ENCODE results near the gene DMKN. TPM values are rescaled to one million over a fixed set of nuclear protein-coding genes. Genes with fewer than 3 reads are reported as not detected.

DMKN gene
- total RNA-seq, 1 donor from 2014 or later: 161 TPM

DNA sequence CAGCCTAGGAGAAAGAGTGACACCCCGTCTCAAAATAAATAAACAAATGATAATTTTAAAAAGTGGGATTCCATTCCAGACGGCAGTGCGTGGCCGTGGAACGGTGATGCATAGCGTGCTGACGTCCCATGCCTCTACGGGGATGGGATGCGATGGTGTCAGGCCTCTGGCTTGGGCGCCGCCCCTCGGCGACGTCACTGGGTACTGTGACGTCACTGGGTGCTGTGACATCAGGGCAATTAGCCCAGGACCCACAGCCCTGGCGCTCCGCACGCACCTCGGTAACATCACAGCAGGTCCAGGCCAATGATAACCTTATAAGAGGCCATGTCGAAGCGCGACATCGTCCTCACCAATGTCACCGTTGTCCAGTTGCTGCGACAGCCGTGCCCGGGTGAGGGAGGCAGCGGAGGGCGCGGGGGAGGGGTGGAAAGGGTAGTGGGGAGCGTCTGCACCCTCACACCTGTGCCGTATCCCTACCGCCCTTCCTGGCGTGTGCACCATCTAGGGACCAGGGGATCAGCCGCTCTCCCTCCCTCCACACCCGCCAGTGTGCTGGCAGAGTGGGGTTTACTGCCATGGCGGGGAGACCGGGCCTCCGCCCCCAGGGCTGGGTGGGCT is 19.9 kb upstream of the DMKN start, which contains the start of gene GAPDHS:
GAPDHS (plus strand) TSS at position 256 of the 621 bp plus-strand sequence; CDS start at position 328, 72 bp downstream.
- H3K27ac Mint-ChIP-seq: no peak within 1 kb of the TSS
- DNase-seq (ENCODE audit: low spot score in 2 of 2, unreplicated experiment in 2 of 2): no peak
- no peaks in the 10 kb centered on the region for H3K4me1 Mint-ChIP-seq
- H3K4me3 Mint-ChIP-seq: no peak within 1 kb of the TSS
- TF ChIP-seq, protein P1, sequence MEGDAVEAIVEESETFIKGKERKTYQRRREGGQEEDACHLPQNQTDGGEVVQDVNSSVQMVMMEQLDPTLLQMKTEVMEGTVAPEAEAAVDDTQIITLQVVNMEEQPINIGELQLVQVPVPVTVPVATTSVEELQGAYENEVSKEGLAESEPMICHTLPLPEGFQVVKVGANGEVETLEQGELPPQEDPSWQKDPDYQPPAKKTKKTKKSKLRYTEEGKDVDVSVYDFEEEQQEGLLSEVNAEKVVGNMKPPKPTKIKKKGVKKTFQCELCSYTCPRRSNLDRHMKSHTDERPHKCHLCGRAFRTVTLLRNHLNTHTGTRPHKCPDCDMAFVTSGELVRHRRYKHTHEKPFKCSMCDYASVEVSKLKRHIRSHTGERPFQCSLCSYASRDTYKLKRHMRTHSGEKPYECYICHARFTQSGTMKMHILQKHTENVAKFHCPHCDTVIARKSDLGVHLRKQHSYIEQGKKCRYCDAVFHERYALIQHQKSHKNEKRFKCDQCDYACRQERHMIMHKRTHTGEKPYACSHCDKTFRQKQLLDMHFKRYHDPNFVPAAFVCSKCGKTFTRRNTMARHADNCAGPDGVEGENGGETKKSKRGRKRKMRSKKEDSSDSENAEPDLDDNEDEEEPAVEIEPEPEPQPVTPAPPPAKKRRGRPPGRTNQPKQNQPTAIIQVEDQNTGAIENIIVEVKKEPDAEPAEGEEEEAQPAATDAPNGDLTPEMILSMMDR (IDR thresholded peaks at IDR 0.05; ENCODE audit: unreplicated experiment): no peak
- peaks cover 18% of the 10 kb centered on the region for H3K27me3 Mint-ChIP-seq (ENCODE audit: low read depth)
- no peaks in the 10 kb centered on the region for H3K36me3 Mint-ChIP-seq
- no peaks in the 10 kb centered on the region for H3K9me3 Mint-ChIP-seq

DNA sequence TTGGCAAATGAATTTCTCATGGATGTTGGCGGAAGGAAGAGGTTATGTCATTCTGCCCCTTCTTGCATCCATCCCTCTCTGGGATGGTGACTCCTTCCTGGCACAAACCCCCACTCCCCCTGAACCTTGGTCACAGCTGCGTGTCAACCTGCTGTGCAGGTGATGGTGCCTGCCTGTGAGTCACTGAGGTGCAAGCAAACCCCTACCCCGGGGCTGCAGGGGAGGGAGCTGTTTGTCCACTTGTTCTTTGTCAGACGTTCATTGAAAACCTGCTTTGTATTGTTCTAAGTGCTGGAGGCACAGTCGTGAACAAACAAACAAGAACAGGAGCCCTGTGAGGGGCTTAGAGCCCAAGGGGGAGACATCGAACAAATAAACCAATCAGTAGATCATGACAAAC is 17.8 kb upstream of the DMKN start:
- Mint-ChIP-seq H3K27ac (no peak overlapping the region), H3K36me3 (no peaks in the 10 kb centered on the region), H3K4me1 (no peaks in the 10 kb centered on the region), H3K27me3 (ENCODE audit: low read depth) (peaks cover 27% of the 10 kb centered on the region), H3K9me3 (no peaks in the 10 kb centered on the region), H3K4me3 (no peak overlapping the region)
- DNase-seq (ENCODE audit: low spot score in 2 of 2, unreplicated experiment in 2 of 2): no peak
- TF ChIP-seq, protein P1 (IDR thresholded peaks at IDR 0.05; ENCODE audit: unreplicated experiment): no peak

DNA sequence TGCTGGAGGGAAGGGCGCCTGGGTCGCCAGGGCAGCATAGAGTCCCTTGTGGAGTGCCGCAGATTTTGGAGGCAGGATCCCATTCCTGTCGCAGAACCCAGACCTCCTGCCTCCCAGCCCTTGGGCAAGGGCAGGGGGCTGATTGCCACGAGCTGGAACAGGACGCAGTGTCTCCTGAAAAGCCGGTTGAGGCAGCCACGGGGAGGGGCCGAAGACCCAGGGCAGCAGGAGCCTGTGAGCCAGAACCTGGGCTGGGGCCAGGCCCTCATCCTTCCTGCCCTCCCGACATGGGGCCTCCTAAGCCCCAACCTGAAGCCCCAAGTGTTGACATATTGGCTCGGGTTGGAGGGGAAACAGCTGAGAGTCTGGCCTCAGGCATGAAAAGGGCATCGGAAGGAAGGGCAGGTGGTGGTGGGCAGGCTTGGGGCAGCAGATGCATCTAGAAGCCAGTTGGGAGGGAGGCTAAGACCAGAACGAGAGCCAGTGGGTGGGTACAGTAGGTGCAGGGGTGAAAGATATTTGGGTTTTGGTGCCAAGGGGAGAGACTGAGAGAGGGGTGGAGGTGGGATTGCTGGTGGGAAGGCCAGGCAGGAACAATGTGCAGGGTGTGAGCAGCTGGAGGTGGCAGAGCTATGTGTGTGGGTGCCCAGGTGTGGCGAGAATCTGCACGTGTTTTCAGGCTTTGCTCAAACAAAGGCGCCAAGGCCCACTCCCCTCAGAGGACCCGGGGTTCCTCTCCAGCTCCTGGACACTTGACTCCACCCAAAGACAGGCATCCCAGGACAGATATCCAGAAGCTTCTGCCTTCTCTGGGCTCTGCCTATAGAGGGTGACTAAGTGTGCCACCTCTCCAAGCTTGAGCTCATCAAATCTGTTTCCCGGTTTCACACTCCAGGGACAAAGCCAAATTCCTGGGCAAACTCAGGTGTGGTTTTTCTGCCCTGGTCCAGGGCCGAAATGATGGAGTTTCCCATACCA is 16.1 kb upstream of the DMKN start:
- Mint-ChIP-seq H3K36me3 (no peaks in the 10 kb centered on the region), H3K4me1 (no peaks in the 10 kb centered on the region), H3K4me3 (no peak overlapping the region), H3K27me3 (ENCODE audit: low read depth) (peaks cover 38% of the 10 kb centered on the region), H3K9me3 (no peaks in the 10 kb centered on the region), H3K27ac (no peak overlapping the region)
- TF ChIP-seq, protein P1 (IDR thresholded peaks at IDR 0.05; ENCODE audit: unreplicated experiment): no peak
- no peak for DNase-seq (ENCODE audit: low spot score in 2 of 2, unreplicated experiment in 2 of 2)

DNA sequence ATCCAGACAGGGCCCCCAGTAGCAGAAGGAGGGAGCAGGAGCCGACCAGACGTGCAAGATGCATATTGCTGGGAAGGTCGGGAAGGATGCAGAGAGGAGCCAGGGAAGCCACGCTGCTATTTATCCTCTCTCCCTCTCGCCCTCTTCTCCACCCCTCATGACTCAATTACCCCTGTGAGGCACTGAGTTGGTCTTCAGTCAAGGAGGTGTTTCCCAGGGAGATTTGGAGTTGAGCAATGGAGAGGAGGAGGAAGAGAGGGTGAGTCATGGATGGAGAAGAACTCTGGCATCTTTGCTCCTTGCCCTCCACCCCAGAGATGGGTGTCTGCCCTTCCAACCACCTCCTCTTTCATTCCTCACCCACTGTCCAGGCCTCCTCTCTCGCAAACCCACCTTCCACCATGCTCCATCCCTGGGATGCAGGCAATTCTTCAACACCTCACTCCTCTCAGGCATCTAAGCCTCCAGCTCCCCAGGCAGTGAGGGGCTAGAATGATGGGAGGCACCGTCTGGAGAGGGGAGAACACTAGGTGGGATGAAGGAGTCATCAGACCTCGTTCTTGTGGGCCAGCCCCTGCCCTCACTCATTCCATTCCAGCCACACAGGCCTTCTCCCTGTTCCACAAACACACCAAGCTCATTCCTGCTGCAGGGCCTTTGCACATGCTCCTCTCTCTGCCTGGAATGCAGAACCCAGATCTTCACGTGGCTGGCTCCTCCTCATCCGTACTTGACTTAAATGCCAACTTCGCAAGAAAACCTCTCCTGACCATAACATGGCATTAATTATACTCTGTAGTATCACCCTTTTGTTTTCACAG is 15.0 kb upstream of the DMKN start, which contains the start of gene SBSN:
SBSN (minus strand) TSS at position 94 of the 821 bp plus-strand sequence; CDS start at position 64, 30 bp downstream.
- Mint-ChIP-seq H3K4me3 (no peak within 1 kb of the TSS), H3K36me3 (no peaks in the 10 kb centered on the region), H3K27ac (no peak within 1 kb of the TSS), H3K27me3 (ENCODE audit: low read depth) (peaks cover 47% of the 10 kb centered on the region), H3K4me1 (no peaks in the 10 kb centered on the region), H3K9me3 (no peaks in the 10 kb centered on the region)
- DNase-seq (ENCODE audit: low spot score in 2 of 2, unreplicated experiment in 2 of 2): no peak
- TF ChIP-seq, protein P1 (IDR thresholded peaks at IDR 0.05; ENCODE audit: unreplicated experiment): no peak

DNA sequence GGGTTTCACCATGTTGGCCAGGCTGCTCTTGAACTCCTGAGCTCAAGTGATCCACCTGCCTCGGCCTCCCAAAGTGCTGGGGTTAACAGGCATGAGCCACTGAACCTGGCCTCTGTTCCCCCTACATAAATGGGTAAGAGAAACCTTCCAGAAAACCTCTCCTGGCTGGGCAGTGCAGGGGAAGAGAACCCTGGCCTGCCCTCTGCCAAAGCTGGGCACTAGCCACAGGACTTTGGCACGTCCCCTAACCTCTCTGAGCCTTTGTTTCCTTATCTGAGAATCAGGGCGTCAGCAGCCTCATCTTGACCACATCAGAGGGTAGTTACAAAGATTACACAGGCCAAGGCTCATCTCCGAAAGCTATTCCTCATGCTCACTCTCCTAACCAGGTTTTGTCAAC is 12.4 kb upstream of the DMKN start:
- peaks cover 36% of the 10 kb centered on the region for H3K27me3 Mint-ChIP-seq (ENCODE audit: low read depth)
- DNase-seq (ENCODE audit: low spot score in 2 of 2, unreplicated experiment in 2 of 2): no peak
- H3K4me3 Mint-ChIP-seq: no peak overlapping the region
- no peaks in the 10 kb centered on the region for H3K4me1 Mint-ChIP-seq
- H3K36me3 Mint-ChIP-seq: no peaks in the 10 kb centered on the region
- TF ChIP-seq, protein P1 (IDR thresholded peaks at IDR 0.05; ENCODE audit: unreplicated experiment): no peak
- no peaks in the 10 kb centered on the region for H3K9me3 Mint-ChIP-seq
- H3K27ac Mint-ChIP-seq: no peak overlapping the region

Measured in mesothelial cell of epicardium (in vitro differentiated cells).